BLaER1 treated with 17β-estradiol and CSF1 and Interleukin-3, amounts not matched to agents 10 nM and 100 nM (cell line): ENCODE results near the gene LIPC.

Source experiments
- H3K27ac ChIP-seq, 11 experiments: shearing (Covaris generic); formaldehyde crosslinking; 2 replicates each; pipeline ENCODE4 v1.8.1; 2022
- H3K27me3 ChIP-seq, 11 experiments: shearing (Covaris generic); formaldehyde crosslinking; 2 replicates each; pipeline ENCODE4 v1.8.1; 2022
- H3K36me3 ChIP-seq, 11 experiments: shearing (Covaris generic); formaldehyde crosslinking; 2 replicates each; pipeline ENCODE4 v1.8.1; 2022
- H3K4me1 ChIP-seq, 10 experiments: shearing (Covaris generic); formaldehyde crosslinking; 2 replicates each; pipeline ENCODE4 v1.8.1; 2022
- H3K4me2 ChIP-seq, 11 experiments: shearing (Covaris generic); formaldehyde crosslinking; 2 replicates each; pipeline ENCODE4 v1.8.1; 2022
- H3K4me3 ChIP-seq, 10 experiments: shearing (Covaris generic); formaldehyde crosslinking; 2 replicates each; pipeline ENCODE4 v1.8.1; 2022
- H3K9ac ChIP-seq, 11 experiments: shearing (Covaris generic); formaldehyde crosslinking; 2 replicates each; pipeline ENCODE4 v1.8.1; 2022
- H3K9me3 ChIP-seq, 11 experiments: shearing (Covaris generic); formaldehyde crosslinking; replicated peaks in 1 of 11; 2 replicates each; pipeline ENCODE4 v1.8.1; 2022
- H4K20me1 ChIP-seq, 11 experiments: shearing (Covaris generic); formaldehyde crosslinking; 2 replicates each; pipeline ENCODE4 v1.8.1; 2022
- Cebpa-rat ChIP-seq, 11 experiments: shearing (Covaris generic); IDR thresholded peaks; 2 replicates each; pipeline ENCODE4 v1.8.1; 2022

LIPC gene

GRCh38 chr15:58458076-58458475 is 26.3 kb downstream of the LIPC start:
- TF ChIP-seq Cebpa-rat (IDR thresholded peaks at IDR 0.05): no peak
- Histone ChIP-seq H3K4me2 (peak overlapping the region; percentile 82 to 94 (median 89)), H4K20me1 (no peaks in the 10 kb centered on the region), H3K4me3 (no peak overlapping the region), H3K9me3 (peaks cover 0 to 8% (median 0%) of the 10 kb centered on the region in 11 experiments; a peak in 1 of 22 replicates), H3K27me3 (no peaks in the 10 kb centered on the region), H3K4me1 (peaks cover 73 to 100% (median 94%) of the 10 kb centered on the region in 10 experiments), H3K27ac (peak overlapping the region in 10 of 11 experiments; percentile 36 to 75 (median 67); a peak in 18 of 22 replicates), H3K36me3 (no peaks in the 10 kb centered on the region), H3K9ac (peak overlapping the region in 6 of 11 experiments; percentile 7 to 53 (median 36); a peak in 7 of 22 replicates)

- Histone ChIP-seq H3K4me1 (peaks cover 72 to 100% (median 94%) of the 10 kb centered on the region in 10 experiments), H3K27me3 (no peaks in the 10 kb centered on the region), H3K9me3 (peaks cover 0 to 3% (median 0%) of the 10 kb centered on the region in 11 experiments; a peak in 1 of 22 replicates), H3K27ac (peak overlapping the region in 10 of 11 experiments; percentile 9 to 75 (median 67); a peak in 18 of 22 replicates), H3K36me3 (no peaks in the 10 kb centered on the region), H4K20me1 (no peaks in the 10 kb centered on the region), H3K4me2 (peak overlapping the region; percentile 82 to 94 (median 89)), H3K9ac (peak overlapping the region in 7 of 11 experiments; percentile 12 to 55 (median 46); a peak in 10 of 22 replicates), H3K4me3 (peak overlapping the region in 1 of 10 experiments; percentile 17; a peak in 1 of 20 replicates)
- TF ChIP-seq Cebpa-rat (IDR thresholded peaks at IDR 0.05): no peak
Observed at GRCh38 chr15:58459045-58459444, 27.3 kb downstream of the LIPC start.

- H3K36me3 ChIP-seq: no peaks in the 10 kb centered on the region
- H3K4me2 ChIP-seq: peak overlapping the region; percentile 82 to 94 (median 89)
- H3K4me1 ChIP-seq: peaks cover 67 to 100% (median 93%) of the 10 kb centered on the region in 10 experiments
- H3K9me3 ChIP-seq: peaks cover 0 to 3% (median 0%) of the 10 kb centered on the region in 11 experiments; a peak in 1 of 22 replicates
- H4K20me1 ChIP-seq: no peaks in the 10 kb centered on the region
- no peak for TF ChIP-seq Cebpa-rat (IDR thresholded peaks at IDR 0.05)
- peak overlapping the region in 5 of 10 experiments; percentile 6 to 27 (median 17); a peak in 5 of 20 replicates for H3K4me3 ChIP-seq
- peak overlapping the region in 9 of 11 experiments; percentile 12 to 56 (median 46); a peak in 15 of 22 replicates for H3K9ac ChIP-seq
- H3K27me3 ChIP-seq: no peaks in the 10 kb centered on the region
- H3K27ac ChIP-seq: peak overlapping the region; percentile 33 to 75 (median 66); a peak in 21 of 22 replicates
Observed at GRCh38 chr15:58459560-58459959, 27.8 kb downstream of the LIPC start.

GRCh38 chr15:58460116-58460790 is 28.5 kb downstream of the LIPC start:
- Histone ChIP-seq H3K9me3 (peaks cover 0 to 3% (median 0%) of the 10 kb centered on the region in 11 experiments; a peak in 1 of 22 replicates), H3K27me3 (no peaks in the 10 kb centered on the region), H3K4me3 (peak overlapping the region in 4 of 10 experiments; percentile 6 to 27 (median 12); a peak in 4 of 20 replicates), H3K9ac (peak overlapping the region in 9 of 11 experiments; percentile 12 to 56 (median 46); a peak in 15 of 22 replicates), H3K4me2 (peak overlapping the region; percentile 82 to 94 (median 89)), H3K36me3 (no peaks in the 10 kb centered on the region), H3K4me1 (peaks cover 60 to 100% (median 92%) of the 10 kb centered on the region in 10 experiments), H3K27ac (peak overlapping the region; percentile 33 to 75 (median 66); a peak in 21 of 22 replicates), H4K20me1 (no peaks in the 10 kb centered on the region)
- TF ChIP-seq Cebpa-rat (IDR thresholded peaks at IDR 0.05): no peak

GRCh38 chr15:58460872-58461271 is 29.1 kb downstream of the LIPC start:
- H3K9me3 ChIP-seq: peaks cover 0 to 3% (median 0%) of the 10 kb centered on the region in 11 experiments; a peak in 1 of 22 replicates
- no peak for TF ChIP-seq Cebpa-rat (IDR thresholded peaks at IDR 0.05)
- H4K20me1 ChIP-seq: no peaks in the 10 kb centered on the region
- peak overlapping the region in 7 of 11 experiments; percentile 56 to 75 (median 67); a peak in 12 of 22 replicates for H3K27ac ChIP-seq
- H3K36me3 ChIP-seq: no peaks in the 10 kb centered on the region
- peak overlapping the region; percentile 82 to 94 (median 89) for H3K4me2 ChIP-seq
- no peak overlapping the region for H3K9ac ChIP-seq
- H3K4me1 ChIP-seq: peaks cover 59 to 100% (median 93%) of the 10 kb centered on the region in 10 experiments
- no peak overlapping the region for H3K4me3 ChIP-seq
- H3K27me3 ChIP-seq: no peaks in the 10 kb centered on the region

- Histone ChIP-seq H3K4me2 (peak overlapping the region in 10 of 11 experiments; percentile 12 to 76 (median 28); a peak in 15 of 22 replicates), H3K9ac (no peak overlapping the region), H3K36me3 (no peaks in the 10 kb centered on the region), H3K27ac (no peak overlapping the region), H3K9me3 (peaks cover 0 to 3% (median 0%) of the 10 kb centered on the region in 11 experiments; a peak in 1 of 22 replicates), H4K20me1 (no peaks in the 10 kb centered on the region), H3K27me3 (no peaks in the 10 kb centered on the region), H3K4me3 (no peak overlapping the region), H3K4me1 (peaks cover 61 to 100% (median 93%) of the 10 kb centered on the region in 10 experiments)
- TF ChIP-seq Cebpa-rat (IDR thresholded peaks at IDR 0.05): no peak
Observed at GRCh38 chr15:58462547-58462946, 30.8 kb downstream of the LIPC start.

GRCh38 chr15:58462973-58463663 is 31.3 kb downstream of the LIPC start:
- Histone ChIP-seq H3K27ac (no peak overlapping the region; a peak in 1 of 22 replicates), H3K27me3 (no peaks in the 10 kb centered on the region), H3K9ac (no peak overlapping the region), H3K4me2 (peak overlapping the region; percentile 10 to 76 (median 26); a peak in 15 of 22 replicates), H4K20me1 (no peaks in the 10 kb centered on the region), H3K36me3 (no peaks in the 10 kb centered on the region), H3K9me3 (peaks cover 0 to 3% (median 0%) of the 10 kb centered on the region in 11 experiments; a peak in 1 of 22 replicates), H3K4me1 (peaks cover 61 to 100% (median 93%) of the 10 kb centered on the region in 10 experiments), H3K4me3 (no peak overlapping the region)
- no peak for TF ChIP-seq Cebpa-rat (IDR thresholded peaks at IDR 0.05)

- peaks cover 61 to 100% (median 93%) of the 10 kb centered on the region in 10 experiments for H3K4me1 ChIP-seq
- H3K27me3 ChIP-seq: no peaks in the 10 kb centered on the region
- H3K27ac ChIP-seq: no peak overlapping the region
- H3K4me3 ChIP-seq: no peak overlapping the region
- no peak overlapping the region for H3K9ac ChIP-seq
- H4K20me1 ChIP-seq: no peaks in the 10 kb centered on the region
- TF ChIP-seq Cebpa-rat (IDR thresholded peaks at IDR 0.05): no peak
- H3K4me2 ChIP-seq: peak overlapping the region in 8 of 11 experiments; percentile 6 to 76 (median 43); a peak in 13 of 22 replicates
- peaks cover 0 to 3% (median 0%) of the 10 kb centered on the region in 11 experiments; a peak in 1 of 22 replicates for H3K9me3 ChIP-seq
- no peaks in the 10 kb centered on the region for H3K36me3 ChIP-seq
Observed at GRCh38 chr15:58463815-58464650, 32.2 kb downstream of the LIPC start.
